HG03064 (cell line): ENCODE measurements around the gene RABGAP1L.
"Not testable (repeated sequence)": the region's sequence is repeated elsewhere in the genome, so short reads cannot be mapped to it uniquely, and the experiment has no call there.

Experiments
- ATAC-seq: cut with Tn5 transposase; IDR thresholded peaks from one replicate; pipeline ENCODE4 v1.9.1; 2021; ENCODE audit warnings: low read depth; ENCODE audit not compliant: unreplicated experiment

The RABGAP1L gene

DNA sequence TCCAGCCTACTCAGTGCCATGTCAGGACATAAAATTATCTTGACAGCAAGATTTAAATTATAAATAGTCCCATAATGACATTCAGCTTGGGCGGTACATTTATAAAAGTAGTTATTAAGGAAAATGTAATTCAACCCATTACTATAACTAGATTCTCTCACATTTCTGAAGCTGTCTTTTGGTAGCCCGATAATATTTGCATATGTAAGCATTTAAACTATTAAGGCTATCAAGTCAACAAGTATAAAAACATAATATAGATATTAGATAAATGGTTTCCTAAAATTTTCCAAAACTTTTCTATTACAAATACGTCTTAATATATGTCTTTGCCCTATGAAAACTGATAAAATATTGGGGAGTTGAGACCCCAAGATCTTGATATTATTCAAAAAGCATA is 266.8 kb downstream of the RABGAP1L start:
- no peak for ATAC-seq

GRCh38 chr1:174428033-174428432 is 268.7 kb downstream of the RABGAP1L start:
- no peak for ATAC-seq

DNA sequence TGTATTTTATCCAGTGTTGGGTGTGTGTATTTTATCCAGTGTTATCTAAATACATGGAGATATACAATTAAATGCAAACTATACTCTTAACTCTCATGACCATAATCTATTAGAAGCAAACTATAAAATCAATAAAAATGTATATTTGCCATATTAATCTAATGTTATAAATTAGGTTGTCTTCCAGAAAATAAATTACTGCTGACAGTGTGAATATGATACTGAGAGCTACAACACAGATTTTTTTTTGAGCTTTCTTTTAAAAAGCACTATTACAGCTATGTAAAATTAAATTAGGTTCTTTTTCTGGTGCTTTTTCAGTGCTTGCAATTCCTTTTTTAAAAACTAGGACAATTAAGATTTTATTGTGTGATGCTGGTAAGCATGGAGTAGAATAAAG is 269.4 kb downstream of the RABGAP1L start:
- no peak for ATAC-seq

DNA sequence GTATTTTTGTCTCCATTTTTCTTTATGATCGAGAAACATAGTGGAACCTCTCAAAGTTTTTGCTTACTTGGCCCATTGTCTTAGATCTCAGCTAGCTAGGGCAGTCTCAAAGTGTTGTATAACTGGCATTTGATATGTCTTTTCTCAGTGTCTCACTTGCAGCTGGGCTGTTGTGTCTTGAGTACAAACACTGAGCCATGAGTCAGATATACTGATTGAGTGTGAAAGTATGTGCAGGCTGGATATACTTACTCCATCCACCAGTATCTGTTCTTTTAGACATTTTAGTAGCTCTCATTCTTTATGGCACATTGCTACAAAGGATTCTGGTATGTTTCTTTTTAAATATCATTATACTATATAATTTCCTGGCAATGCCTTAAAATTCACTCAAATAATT is 274.1 kb downstream of the RABGAP1L start:
- no peak for ATAC-seq

- no peak for ATAC-seq
Measured at GRCh38 chr1:174445351-174445750, 286.0 kb downstream of the RABGAP1L start.

GRCh38 chr1:174445817-174446216 is 286.5 kb downstream of the RABGAP1L start:
- ATAC-seq = no peak

- no peak for ATAC-seq
Measured at GRCh38 chr1:174447866-174448530, 288.7 kb downstream of the RABGAP1L start, which contains the start of gene GPR52. TSS of gene GPR52 (plus strand) at chr1:174447964. CDS start at chr1:174448112, 148 bp downstream.

- ATAC-seq = no peak
Measured at GRCh38 chr1:174448531-174448883, 289.2 kb downstream of the RABGAP1L start.

- ATAC-seq = no peak
Measured at GRCh38 chr1:174448974-174449373, 289.7 kb downstream of the RABGAP1L start.

GRCh38 chr1:174451408-174451807 is 292.1 kb downstream of the RABGAP1L start:
- no peak for ATAC-seq

DNA sequence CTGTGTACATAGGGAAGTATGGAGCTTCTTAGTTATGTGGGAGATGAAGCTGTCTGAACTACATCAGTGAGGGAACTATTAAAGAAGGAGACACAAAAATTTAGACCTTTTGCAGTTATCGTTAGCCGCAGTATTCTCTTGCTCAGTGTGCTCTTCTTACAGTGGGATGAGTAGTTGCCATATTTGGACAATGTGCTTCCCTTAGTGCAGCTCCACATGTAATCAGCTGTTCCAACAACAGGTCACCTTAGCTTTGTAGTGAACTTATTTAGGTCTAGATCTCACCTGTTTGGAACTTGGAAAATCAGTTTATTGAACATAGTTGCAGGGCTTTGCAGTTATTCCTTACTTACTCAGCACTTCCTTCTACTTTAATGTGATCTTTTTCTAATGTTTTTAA is 306.5 kb downstream of the RABGAP1L start:
- no peak for ATAC-seq

GRCh38 chr1:174466607-174467006 is 307.3 kb downstream of the RABGAP1L start:
- no peak for ATAC-seq

GRCh38 chr1:174469052-174469451 is 309.7 kb downstream of the RABGAP1L start:
- no peak for ATAC-seq

DNA sequence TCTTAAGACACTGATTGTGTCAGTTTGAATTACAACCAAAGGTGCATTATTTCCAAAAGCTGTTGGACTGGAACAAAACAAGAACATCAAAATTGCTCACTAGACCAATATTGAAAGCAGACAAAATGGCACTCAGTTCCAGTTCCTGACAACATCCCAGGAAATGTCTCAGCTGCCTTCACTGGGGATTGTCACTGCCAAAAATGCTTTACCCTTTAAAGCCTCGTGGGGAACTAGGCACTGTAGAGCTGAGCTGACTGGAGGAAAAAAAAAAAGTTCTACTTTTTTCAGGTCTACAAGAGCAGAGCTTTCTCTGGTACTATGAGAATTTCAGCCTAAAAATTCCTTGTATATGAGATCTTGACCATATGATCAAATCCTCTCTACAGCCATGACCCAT is 310.4 kb downstream of the RABGAP1L start:
- no peak for ATAC-seq

DNA sequence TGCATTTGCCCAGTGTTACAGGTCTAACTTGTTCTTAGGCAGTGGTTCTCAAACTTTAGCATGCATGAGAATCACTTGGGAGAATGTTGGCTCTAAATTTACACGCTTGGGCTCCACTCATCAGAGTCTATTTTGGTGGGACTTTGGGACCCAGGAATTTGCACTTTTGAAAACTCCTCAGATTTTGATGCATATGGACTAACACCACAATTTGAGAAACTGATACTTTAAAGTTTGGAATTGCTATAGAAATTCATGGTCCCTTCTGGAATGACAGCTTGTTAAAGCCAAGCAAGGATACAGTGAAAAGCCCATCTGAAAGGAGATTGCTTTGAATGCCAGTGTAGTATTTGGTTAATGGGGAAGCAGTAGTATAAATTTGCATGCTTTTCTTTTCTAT is 320.0 kb downstream of the RABGAP1L start:
- no peak for ATAC-seq

DNA sequence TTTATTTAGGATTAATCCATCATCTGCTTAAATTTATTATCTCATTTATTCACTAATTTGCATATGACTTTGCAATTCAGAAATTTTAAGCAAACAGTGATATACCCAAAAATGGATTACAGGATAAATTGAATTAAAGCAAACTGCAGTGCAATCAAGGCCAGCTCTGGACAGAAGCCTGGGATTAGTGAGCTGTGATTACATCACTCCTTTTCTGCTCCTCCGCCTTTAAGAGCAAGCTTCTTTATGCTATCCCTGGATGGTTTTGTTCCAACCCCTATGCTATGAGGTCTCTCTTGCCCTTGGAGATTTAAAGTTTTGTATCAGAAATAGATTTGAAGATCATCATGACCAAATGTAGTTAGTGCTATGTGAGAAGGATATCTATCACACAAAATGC is 321.0 kb downstream of the RABGAP1L start:
- no peak for ATAC-seq

GRCh38 chr1:174491606-174492005 is 332.3 kb downstream of the RABGAP1L start:
- no peak for ATAC-seq

GRCh38 chr1:174497478-174497877 is 338.2 kb downstream of the RABGAP1L start:
- ATAC-seq = no peak

DNA sequence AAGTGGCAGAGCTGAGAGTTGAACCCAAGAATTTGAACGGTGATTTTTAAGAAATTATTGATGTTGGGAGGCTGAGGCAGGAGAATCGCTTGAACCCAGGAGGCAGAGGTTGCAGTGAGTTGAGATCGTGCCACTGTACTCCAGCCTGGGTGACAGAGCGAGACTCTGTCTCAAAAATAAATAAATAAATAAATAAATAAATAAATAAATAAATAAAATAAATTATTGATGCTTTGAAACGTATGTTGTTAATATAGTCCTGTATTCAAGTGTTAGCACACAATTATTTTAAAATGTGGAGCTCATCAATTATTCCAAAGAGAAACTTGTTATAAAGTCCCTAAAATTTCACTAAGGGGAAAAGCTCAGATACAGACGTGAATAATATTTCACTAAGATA is 357.4 kb downstream of the RABGAP1L start:
- not testable (repeated sequence) for ATAC-seq

DNA sequence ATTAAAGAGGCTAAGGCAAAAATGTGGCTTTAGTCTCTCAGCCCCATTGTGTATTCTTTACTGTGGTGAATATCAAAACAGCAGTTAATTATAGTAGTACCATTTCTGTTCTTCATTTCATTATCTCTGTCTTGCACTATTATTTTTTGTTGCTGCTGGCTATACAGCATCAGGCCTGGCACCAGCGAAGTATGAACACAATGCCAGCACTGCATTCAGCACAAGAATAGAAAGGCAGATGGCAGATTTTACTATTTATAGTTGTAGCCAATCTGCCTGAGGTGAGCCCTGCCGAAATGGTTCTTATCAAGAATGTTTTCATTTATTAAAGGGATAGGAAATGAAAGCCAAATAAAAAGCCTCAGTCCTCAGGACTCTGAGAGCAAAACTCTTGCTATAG is 360.5 kb downstream of the RABGAP1L start:
- ATAC-seq = no peak

DNA sequence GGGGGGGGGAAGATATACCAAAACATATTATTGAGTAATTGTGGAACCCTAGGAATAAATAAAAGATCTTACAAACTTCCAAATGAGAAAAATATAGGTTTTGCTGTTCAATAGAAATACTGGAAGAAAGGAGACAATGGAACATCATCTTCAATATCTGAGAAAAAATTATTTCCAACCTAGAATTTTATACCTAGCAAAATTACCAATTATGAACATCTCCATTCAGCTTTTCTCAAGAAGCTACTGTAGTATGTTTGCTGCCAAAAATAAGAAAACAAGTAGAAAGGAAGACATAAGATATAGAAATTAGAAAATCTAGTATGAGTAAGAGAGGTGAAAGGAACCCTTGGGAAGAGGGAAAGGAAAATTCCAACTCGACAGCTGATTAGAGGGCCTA is 372.4 kb downstream of the RABGAP1L start:
- ATAC-seq = no peak

- no peak for ATAC-seq
Measured at GRCh38 chr1:174534789-174535188, 375.5 kb downstream of the RABGAP1L start.

GRCh38 chr1:174535207-174535606 is 375.9 kb downstream of the RABGAP1L start:
- no peak for ATAC-seq
